ENCODE measurements around the gene CMTR2. TPM values are rescaled to one million over a fixed set of nuclear protein-coding genes. Genes with fewer than 3 reads are reported as not detected.
"Not testable (repeated sequence)": the region's sequence is repeated elsewhere in the genome, so short reads cannot be mapped to it uniquely, and the experiment has no call there.

Gene CMTR2, protein sequence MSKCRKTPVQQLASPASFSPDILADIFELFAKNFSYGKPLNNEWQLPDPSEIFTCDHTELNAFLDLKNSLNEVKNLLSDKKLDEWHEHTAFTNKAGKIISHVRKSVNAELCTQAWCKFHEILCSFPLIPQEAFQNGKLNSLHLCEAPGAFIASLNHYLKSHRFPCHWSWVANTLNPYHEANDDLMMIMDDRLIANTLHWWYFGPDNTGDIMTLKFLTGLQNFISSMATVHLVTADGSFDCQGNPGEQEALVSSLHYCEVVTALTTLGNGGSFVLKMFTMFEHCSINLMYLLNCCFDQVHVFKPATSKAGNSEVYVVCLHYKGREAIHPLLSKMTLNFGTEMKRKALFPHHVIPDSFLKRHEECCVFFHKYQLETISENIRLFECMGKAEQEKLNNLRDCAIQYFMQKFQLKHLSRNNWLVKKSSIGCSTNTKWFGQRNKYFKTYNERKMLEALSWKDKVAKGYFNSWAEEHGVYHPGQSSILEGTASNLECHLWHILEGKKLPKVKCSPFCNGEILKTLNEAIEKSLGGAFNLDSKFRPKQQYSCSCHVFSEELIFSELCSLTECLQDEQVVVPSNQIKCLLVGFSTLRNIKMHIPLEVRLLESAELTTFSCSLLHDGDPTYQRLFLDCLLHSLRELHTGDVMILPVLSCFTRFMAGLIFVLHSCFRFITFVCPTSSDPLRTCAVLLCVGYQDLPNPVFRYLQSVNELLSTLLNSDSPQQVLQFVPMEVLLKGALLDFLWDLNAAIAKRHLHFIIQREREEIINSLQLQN
- polyA plus RNA-seq (2012; ENCODE audit: low read depth, missing spikeins), result 7.9 TPM

GRCh38 chr16:71288890-71289731, at the start of gene CMTR2:
CMTR2 (minus strand) TSS chr16:71289402; CDS start chr16:71285920, 3,482 bp downstream.
- peak; percentile 92 for DNase-seq (ENCODE audit: insufficient read length, low spot score)
- peak; percentile 99 for FAIRE-seq
- peak; percentile 90 for TF ChIP-seq POLR2AphosphoS5 (IDR thresholded peaks at IDR 0.05; ENCODE audit: low read depth, low read length)
- TF ChIP-seq PAX5 (IDR thresholded peaks at IDR 0.05; ENCODE audit: insufficient read depth, low read length, severe bottlenecking), result peak; percentile 17
- peak; percentile 79 for TF ChIP-seq SPI1 (IDR thresholded peaks at IDR 0.05; ENCODE audit: low read depth, low read length)
- no peak for TF ChIP-seq POU2F2 (IDR thresholded peaks at IDR 0.05; ENCODE audit: low read depth, low read length)
- peak; percentile 94 for TF ChIP-seq POLR2A (IDR thresholded peaks at IDR 0.05; ENCODE audit: low read depth, low read length)

DNA sequence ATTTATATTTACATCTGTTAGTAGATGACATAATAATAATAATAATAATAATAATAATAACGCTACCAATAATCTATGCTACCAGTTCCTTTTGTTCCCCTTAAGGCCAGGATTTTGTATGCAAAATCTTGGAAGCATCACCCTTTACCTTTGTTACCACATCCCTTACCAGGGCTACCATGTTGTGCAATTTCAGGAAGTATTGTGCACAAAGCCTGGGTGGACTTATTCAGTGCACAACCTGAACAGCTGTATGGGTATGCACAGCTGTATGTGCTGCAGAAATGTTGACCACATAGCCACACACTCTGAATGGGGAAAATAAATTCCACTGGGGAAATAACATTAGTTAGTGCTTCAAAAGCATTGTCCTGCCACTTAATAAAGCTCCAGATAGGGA, 49.4 kb upstream of the CMTR2 start:
- DNase-seq (ENCODE audit: insufficient read length, low spot score) (no peak), FAIRE-seq (no peak)
- TF ChIP-seq POLR2A (IDR thresholded peaks at IDR 0.05; ENCODE audit: low read depth, low read length), result no peak
- TF ChIP-seq POLR2AphosphoS5 (IDR thresholded peaks at IDR 0.05; ENCODE audit: low read depth, low read length), result no peak
- no peak for TF ChIP-seq POU2F2 (IDR thresholded peaks at IDR 0.05; ENCODE audit: low read depth, low read length)
- no peak for TF ChIP-seq PAX5 (IDR thresholded peaks at IDR 0.05; ENCODE audit: insufficient read depth, low read length, severe bottlenecking)
- TF ChIP-seq SPI1 (IDR thresholded peaks at IDR 0.05; ENCODE audit: low read depth, low read length), result no peak
- no peak for TF ChIP-seq TAF1 (IDR thresholded peaks at IDR 0.05; ENCODE audit: low read depth, low read length)

DNA sequence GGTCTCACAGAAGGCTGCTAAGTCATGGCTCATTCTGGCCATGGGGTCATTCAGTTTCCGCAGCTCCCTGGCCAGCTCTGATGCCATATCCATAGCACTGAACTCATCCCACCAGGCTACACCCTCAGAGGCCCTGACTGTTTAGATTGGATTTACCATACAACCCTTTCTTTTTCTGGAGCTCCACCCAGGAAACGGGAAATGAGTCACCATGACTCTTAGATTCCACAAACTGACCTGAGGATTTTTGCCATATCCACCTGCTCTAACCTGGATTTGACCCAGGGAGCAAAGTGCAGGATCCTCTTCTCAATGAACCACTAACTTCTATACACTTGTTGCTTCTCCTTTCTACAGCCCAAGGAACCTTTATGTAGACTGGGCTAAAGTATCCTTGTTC, 49.0 kb upstream of the CMTR2 start:
- FAIRE-seq (no peak), DNase-seq (ENCODE audit: insufficient read length, low spot score) (no peak)
- no peak for TF ChIP-seq POLR2A (IDR thresholded peaks at IDR 0.05; ENCODE audit: low read depth, low read length)
- no peak for TF ChIP-seq SPI1 (IDR thresholded peaks at IDR 0.05; ENCODE audit: low read depth, low read length)
- TF ChIP-seq TAF1 (IDR thresholded peaks at IDR 0.05; ENCODE audit: low read depth, low read length), result no peak
- no peak for TF ChIP-seq POLR2AphosphoS5 (IDR thresholded peaks at IDR 0.05; ENCODE audit: low read depth, low read length)

DNA sequence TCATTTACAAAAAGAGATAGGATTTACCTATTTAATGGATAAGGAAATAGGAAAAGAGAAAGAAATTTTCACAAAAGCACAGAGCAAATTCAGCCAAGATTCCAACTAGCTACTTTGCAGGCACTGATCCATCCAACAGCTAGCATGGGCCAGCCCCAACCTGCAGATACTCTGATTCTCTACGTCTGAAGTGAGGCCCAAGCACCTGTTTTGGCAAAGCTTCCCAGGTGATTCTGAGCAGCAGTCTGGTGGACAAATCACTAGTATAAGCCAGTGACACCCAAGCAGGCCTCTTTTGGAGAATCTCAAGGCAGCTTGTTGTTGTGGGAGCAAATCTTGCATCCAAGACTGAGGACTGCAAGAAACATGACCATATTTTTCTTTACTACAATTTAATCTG, 48.4 kb upstream of the CMTR2 start:
- no peak for DNase-seq (ENCODE audit: insufficient read length, low spot score)
- TF ChIP-seq POU2F2 (IDR thresholded peaks at IDR 0.05; ENCODE audit: low read depth, low read length), result no peak
- TF ChIP-seq POLR2A (IDR thresholded peaks at IDR 0.05; ENCODE audit: low read depth, low read length), result no peak
- TF ChIP-seq POLR2AphosphoS5 (IDR thresholded peaks at IDR 0.05; ENCODE audit: low read depth, low read length), result no peak
- TF ChIP-seq TAF1 (IDR thresholded peaks at IDR 0.05; ENCODE audit: low read depth, low read length), result no peak
- no peak for TF ChIP-seq SPI1 (IDR thresholded peaks at IDR 0.05; ENCODE audit: low read depth, low read length)
- no peak for FAIRE-seq

DNA sequence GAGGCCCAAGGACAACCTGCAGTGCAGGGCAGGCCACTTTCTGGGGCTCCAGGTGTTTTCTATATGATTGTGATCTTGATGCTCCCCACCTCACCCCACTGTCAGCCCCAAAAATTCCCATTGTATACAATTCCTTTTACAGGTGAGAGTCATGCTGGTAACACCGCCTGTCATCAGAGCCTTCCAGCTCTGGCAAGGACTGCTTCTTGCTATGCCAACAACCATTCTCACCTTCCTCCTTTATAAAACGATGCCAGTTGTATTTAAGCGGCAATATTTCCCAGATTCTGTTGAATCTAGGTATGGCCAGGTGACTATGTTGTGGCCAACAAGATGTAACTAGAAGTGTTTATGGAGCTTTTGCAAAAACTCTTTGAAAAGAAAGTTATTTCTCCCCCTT, 38.9 kb upstream of the CMTR2 start:
- TF ChIP-seq SPI1 (IDR thresholded peaks at IDR 0.05; ENCODE audit: low read depth, low read length) (no peak), PAX5 (IDR thresholded peaks at IDR 0.05; ENCODE audit: insufficient read depth, low read length, severe bottlenecking) (no peak), POU2F2 (IDR thresholded peaks at IDR 0.05; ENCODE audit: low read depth, low read length) (no peak), TAF1 (IDR thresholded peaks at IDR 0.05; ENCODE audit: low read depth, low read length) (no peak), POLR2A (IDR thresholded peaks at IDR 0.05; ENCODE audit: low read depth, low read length) (no peak), POLR2AphosphoS5 (IDR thresholded peaks at IDR 0.05; ENCODE audit: low read depth, low read length) (no peak)
- DNase-seq (ENCODE audit: insufficient read length, low spot score) (no peak), FAIRE-seq (no peak)

DNA sequence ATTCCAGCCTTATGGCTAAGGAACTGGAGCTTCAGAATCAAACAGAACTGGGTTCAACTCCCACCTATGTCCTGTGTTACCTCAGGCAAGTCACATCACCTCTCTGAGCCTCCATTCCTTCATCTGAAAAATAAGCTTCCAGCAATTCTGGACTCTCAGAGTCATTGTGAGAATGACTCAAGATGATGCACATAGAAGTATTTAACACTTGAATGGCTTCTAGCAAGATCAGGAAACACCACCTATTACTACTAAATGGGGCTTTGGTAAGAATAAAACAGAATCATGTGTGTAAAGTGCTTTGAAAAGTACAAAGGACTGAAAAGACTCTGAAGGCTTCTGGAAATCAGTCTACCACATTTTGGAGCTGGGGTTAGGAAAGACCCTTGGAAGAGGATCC, 38.5 kb upstream of the CMTR2 start:
- FAIRE-seq (no peak), DNase-seq (ENCODE audit: insufficient read length, low spot score) (no peak)
- TF ChIP-seq POLR2AphosphoS5 (IDR thresholded peaks at IDR 0.05; ENCODE audit: low read depth, low read length) (no peak), SPI1 (IDR thresholded peaks at IDR 0.05; ENCODE audit: low read depth, low read length) (no peak), PAX5 (IDR thresholded peaks at IDR 0.05; ENCODE audit: insufficient read depth, low read length, severe bottlenecking) (no peak), TAF1 (IDR thresholded peaks at IDR 0.05; ENCODE audit: low read depth, low read length) (no peak), POLR2A (IDR thresholded peaks at IDR 0.05; ENCODE audit: low read depth, low read length) (no peak), POU2F2 (IDR thresholded peaks at IDR 0.05; ENCODE audit: low read depth, low read length) (no peak)

DNA sequence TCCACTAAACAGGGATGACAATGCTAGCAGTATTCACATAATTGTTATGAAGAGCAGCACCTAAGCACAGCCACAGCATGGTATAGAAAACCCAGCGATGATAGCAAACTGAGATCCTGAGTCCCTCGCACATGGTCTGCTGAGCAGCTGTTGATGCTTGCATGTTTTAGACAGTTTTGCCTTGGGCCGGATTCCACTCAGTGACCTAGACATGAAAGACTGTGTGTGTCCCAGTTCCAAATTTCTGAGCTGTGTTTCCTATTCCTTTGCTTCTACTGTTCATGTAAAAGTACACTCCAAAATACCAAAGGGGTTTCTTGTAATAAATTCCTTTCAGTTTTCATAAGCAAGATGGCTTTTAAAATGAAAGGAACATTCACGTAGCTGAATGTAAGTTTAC, 30.8 kb upstream of the CMTR2 start:
- DNase-seq (ENCODE audit: insufficient read length, low spot score), result no peak
- no peak for TF ChIP-seq POLR2A (IDR thresholded peaks at IDR 0.05; ENCODE audit: low read depth, low read length)
- no peak for TF ChIP-seq POLR2AphosphoS5 (IDR thresholded peaks at IDR 0.05; ENCODE audit: low read depth, low read length)
- TF ChIP-seq SPI1 (IDR thresholded peaks at IDR 0.05; ENCODE audit: low read depth, low read length), result no peak
- no peak for TF ChIP-seq POU2F2 (IDR thresholded peaks at IDR 0.05; ENCODE audit: low read depth, low read length)
- TF ChIP-seq TAF1 (IDR thresholded peaks at IDR 0.05; ENCODE audit: low read depth, low read length), result no peak
- no peak for TF ChIP-seq PAX5 (IDR thresholded peaks at IDR 0.05; ENCODE audit: insufficient read depth, low read length, severe bottlenecking)
- FAIRE-seq, result no peak

DNA sequence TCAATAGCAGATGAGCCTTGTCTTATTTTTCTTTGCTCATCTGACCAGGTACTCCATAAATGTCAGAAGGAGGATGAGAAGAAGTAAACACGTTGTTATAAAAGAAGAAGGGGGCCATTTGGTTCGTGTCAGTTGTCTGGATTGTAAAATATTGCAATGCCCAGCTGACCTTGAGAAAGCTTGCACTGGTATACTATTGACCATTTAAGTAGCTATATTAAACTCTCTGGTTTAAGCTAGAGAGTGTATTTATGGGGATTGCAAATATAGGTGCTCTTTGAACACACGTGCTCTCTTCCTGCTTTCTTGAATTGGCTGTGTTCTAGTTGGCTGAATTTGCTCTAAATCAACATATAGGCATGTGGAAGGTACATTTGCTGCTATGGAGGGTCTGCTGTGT, 26.1 kb upstream of the CMTR2 start:
- DNase-seq (ENCODE audit: insufficient read length, low spot score) (no peak), FAIRE-seq (no peak)
- no peak for TF ChIP-seq PAX5 (IDR thresholded peaks at IDR 0.05; ENCODE audit: insufficient read depth, low read length, severe bottlenecking)
- TF ChIP-seq SPI1 (IDR thresholded peaks at IDR 0.05; ENCODE audit: low read depth, low read length), result no peak
- TF ChIP-seq POLR2A (IDR thresholded peaks at IDR 0.05; ENCODE audit: low read depth, low read length), result no peak
- no peak for TF ChIP-seq POLR2AphosphoS5 (IDR thresholded peaks at IDR 0.05; ENCODE audit: low read depth, low read length)
- no peak for TF ChIP-seq TAF1 (IDR thresholded peaks at IDR 0.05; ENCODE audit: low read depth, low read length)
- TF ChIP-seq POU2F2 (IDR thresholded peaks at IDR 0.05; ENCODE audit: low read depth, low read length), result no peak

- not testable (repeated sequence) for FAIRE-seq; DNase-seq (ENCODE audit: insufficient read length, low spot score)
These were observed 24.4 kb upstream of the CMTR2 start for GRCh38 chr16:71313591-71313990.
